Liver (tissue), 9 donors: ENCODE results near the gene NHERF1. TPM values are rescaled to one million over a fixed set of nuclear protein-coding genes. Genes with fewer than 3 reads are reported as not detected.
A peak's percentile ranks its signal among the peaks of the same experiment; 100 is the strongest.

Experiments
- DNase-seq: peaks from one replicate; pipeline ENCODE4 v3.0.0-alpha.2; 2017; ENCODE audit warnings: low spot score
- H3K27ac ChIP-seq, 2 donors: one replicate each; pipeline ENCODE4 v1.7.0; 2013; ENCODE audit warnings: inconsistent platforms in 2 of 2, low read length in 2 of 2, control low read depth in 1 of 2, low read depth in 1 of 2, mild to moderate bottlenecking in 1 of 2
- H3K27me3 ChIP-seq, 4 donors: one replicate each; pipeline versions ENCODE4 v1.6.1 to v1.7.0; 2013; ENCODE audit warnings: low read length in 3 of 4, inconsistent platforms in 1 of 4, mild to moderate bottlenecking in 1 of 4, moderate library complexity in 1 of 4; ENCODE audit not compliant: control insufficient read depth in 4 of 4, insufficient read depth in 4 of 4
- H3K36me3 ChIP-seq, 4 donors: one replicate each; pipeline versions ENCODE4 v1.6.1 to v1.7.0; 2013; ENCODE audit warnings: low read length in 3 of 4, mild to moderate bottlenecking in 3 of 4, low read depth in 1 of 4, moderate library complexity in 1 of 4; ENCODE audit not compliant: control insufficient read depth in 4 of 4, insufficient read depth in 3 of 4
- H3K4me1 ChIP-seq, 4 donors: one replicate each; pipeline versions ENCODE4 v1.6.1 to v1.7.0; 2013; ENCODE audit warnings: low read length in 3 of 4, mild to moderate bottlenecking in 3 of 4, moderate library complexity in 1 of 4; ENCODE audit not compliant: control insufficient read depth in 4 of 4, insufficient read depth in 4 of 4
- H3K4me3 ChIP-seq, 3 donors: one replicate each; pipeline versions ENCODE4 v1.6.1 to v1.7.0; 2013; ENCODE audit warnings: low read length in 3 of 3, control low read depth in 1 of 3, low read depth in 1 of 3, mild to moderate bottlenecking in 1 of 3
- H3K9ac ChIP-seq, 2 donors: one replicate each; pipeline ENCODE4 v1.7.0; 2013; ENCODE audit warnings: low read length in 2 of 2, mild to moderate bottlenecking in 2 of 2, moderate library complexity in 2 of 2, control low read depth in 1 of 2, low read depth in 1 of 2
- H3K9me3 ChIP-seq, 4 donors: one replicate each; pipeline versions ENCODE4 v1.6.1 to v1.7.0; 2013; ENCODE audit warnings: low read length in 3 of 4; ENCODE audit not compliant: control insufficient read depth in 4 of 4
- EGR1 ChIP-seq, 2 donors: IDR thresholded peaks; 2 replicates each; pipeline ENCODE4 v1.6.1; 2016 to 2018; ENCODE audit warnings: antibody characterized with exemption in 2 of 2, low read depth in 2 of 2
- FOXA2 ChIP-seq: IDR thresholded peaks from 2 replicates; pipeline ENCODE4 v1.6.1; 2016; ENCODE audit warnings: antibody characterized with exemption
- GABPA ChIP-seq, 2 donors: IDR thresholded peaks in 1 of 2; conservative IDR thresholded peaks in 1 of 2; 2 replicates each; pipeline ENCODE4 v1.6.1; 2016; ENCODE audit warnings: antibody characterized with exemption in 2 of 2, mild to moderate bottlenecking in 1 of 2, moderate library complexity in 1 of 2
- HNF4G ChIP-seq: IDR thresholded peaks from 2 replicates; pipeline ENCODE4 v1.6.1; 2016; ENCODE audit warnings: antibody characterized with exemption
- RAD21 ChIP-seq, 2 donors: IDR thresholded peaks; 2 replicates each; pipeline ENCODE4 v1.6.1; 2016; ENCODE audit warnings: antibody characterized with exemption in 2 of 2, mild to moderate bottlenecking in 2 of 2
- RXRA ChIP-seq, 2 donors: IDR thresholded peaks; 2 replicates each; pipeline ENCODE4 v1.6.1; 2017 to 2018; ENCODE audit warnings: antibody characterized with exemption in 2 of 2, mild to moderate bottlenecking in 1 of 2
- SP1 ChIP-seq: IDR thresholded peaks from 2 replicates; pipeline ENCODE4 v1.6.1; 2018; ENCODE audit warnings: antibody characterized with exemption, mild to moderate bottlenecking
- TAF1 ChIP-seq: conservative IDR thresholded peaks from 2 replicates; pipeline ENCODE4 v1.6.1; 2016; ENCODE audit warnings: antibody characterized with exemption, mild to moderate bottlenecking
- YY1 ChIP-seq: IDR thresholded peaks from 2 replicates; pipeline ENCODE4 v1.6.1; 2016; ENCODE audit warnings: antibody characterized with exemption, mild to moderate bottlenecking
- WGBS: extraction: QIAGEN DNeasy Blood & Tissue Kit; methylation state at CpG from one replicate; pipeline ENCODE4 v1.1.7; 2013; 5-methylcytosine and 5-hydroxymethylcytosine counted together
- polyA plus RNA-seq, 2 donors: library from polyadenylated mRNA; stranded (reverse) in 1 of 2; unstranded in 1 of 2; fragments of 200-250 nt in 1 of 2; fragments of >200 nt in 1 of 2; fragmentation: Nextera tagmentation in 1 of 2; extraction: Ambion mirVana in 1 of 2; gene quantifications; one replicate each; pipeline versions ENCODE4 v1.2.1 to v1.2.3, GENCODE V29; 2013 to 2015
- total RNA-seq, 2 donors: library from RNA; depleted of rRNA; stranded (reverse); fragments of >200 nt; gene quantifications; one replicate each; pipeline ENCODE4 v1.2.3, GENCODE V29; 2014
- TF ChIP-seq, protein P1 (sequence below): fragments of 150-350 bp; IDR thresholded peaks from 2 replicates; pipeline ENCODE4 v1.5.1; 2017; ENCODE audit warnings: improper control_type of control experiment, low read depth, low read length; ENCODE audit not compliant: missing input control
- TF ChIP-seq, protein P2 (sequence below): IDR thresholded peaks from 2 replicates; pipeline ENCODE4 v1.6.1; 2016; ENCODE audit warnings: antibody characterized with exemption, mild to moderate bottlenecking
- donor health status: healthy.
- donor health status: healthy.
- donor health status: healthy.
- donor health status: healthy.
- donor health status: healthy.

The NHERF1 gene
- total and polyA plus RNA-seq, 4 donors = 38.1 to 160 (median 94.7) TPM

DNA sequence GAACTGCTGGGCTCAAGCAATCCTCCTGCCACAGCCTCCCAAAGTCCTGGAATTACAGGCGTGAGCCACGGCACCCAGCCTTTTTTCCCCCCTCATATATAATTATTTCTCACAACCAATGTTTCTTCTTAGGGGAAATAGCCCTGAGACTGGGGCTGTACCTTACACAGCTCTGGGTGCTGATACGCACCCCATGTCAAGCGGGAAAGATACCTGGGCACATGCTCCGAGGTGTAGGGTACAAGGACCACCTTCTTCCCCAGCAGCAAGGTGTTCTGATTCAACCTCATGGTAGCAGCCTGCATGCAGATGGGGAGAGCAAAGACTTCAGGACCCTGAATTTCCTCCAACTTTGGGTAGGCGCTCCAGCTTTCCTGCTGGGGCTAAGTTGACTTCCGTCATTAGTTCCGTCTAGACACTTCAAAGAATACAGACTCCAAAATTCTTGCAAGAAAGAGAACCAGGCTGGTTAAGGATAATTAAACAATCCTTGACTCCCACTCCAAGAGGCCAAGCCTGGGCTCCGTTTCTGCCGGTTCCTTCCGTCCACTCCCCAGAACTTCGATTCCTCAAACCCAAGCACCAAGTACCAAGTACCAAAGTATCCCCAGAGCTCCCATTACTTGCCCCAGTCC, 27.1 kb downstream of the NHERF1 start:
- Histone ChIP-seq H3K27ac (peak overlapping the region; percentile 70 to 72), H3K36me3 (peaks cover 2 to 19% (median 12%) of the 10 kb centered on the region in 4 donors), H3K4me3 (peak overlapping the region; percentile 84 to 96 (median 91)), H3K4me1 (peaks cover 2 to 56% (median 30%) of the 10 kb centered on the region in 4 donors), H3K9me3 (no peaks in the 10 kb centered on the region), H3K9ac (peak overlapping the region; percentile 61 to 82), H3K27me3 (no peaks in the 10 kb centered on the region)
- 41% methylated on average over 12 of the region's 12 CpGs for WGBS
- TF ChIP-seq RXRA (IDR thresholded peaks at IDR 0.05) (no peak), RAD21 (IDR thresholded peaks at IDR 0.05) (no peak), FOXA2 (no peak), TAF1 (no peak)
- TF ChIP-seq, protein P1, sequence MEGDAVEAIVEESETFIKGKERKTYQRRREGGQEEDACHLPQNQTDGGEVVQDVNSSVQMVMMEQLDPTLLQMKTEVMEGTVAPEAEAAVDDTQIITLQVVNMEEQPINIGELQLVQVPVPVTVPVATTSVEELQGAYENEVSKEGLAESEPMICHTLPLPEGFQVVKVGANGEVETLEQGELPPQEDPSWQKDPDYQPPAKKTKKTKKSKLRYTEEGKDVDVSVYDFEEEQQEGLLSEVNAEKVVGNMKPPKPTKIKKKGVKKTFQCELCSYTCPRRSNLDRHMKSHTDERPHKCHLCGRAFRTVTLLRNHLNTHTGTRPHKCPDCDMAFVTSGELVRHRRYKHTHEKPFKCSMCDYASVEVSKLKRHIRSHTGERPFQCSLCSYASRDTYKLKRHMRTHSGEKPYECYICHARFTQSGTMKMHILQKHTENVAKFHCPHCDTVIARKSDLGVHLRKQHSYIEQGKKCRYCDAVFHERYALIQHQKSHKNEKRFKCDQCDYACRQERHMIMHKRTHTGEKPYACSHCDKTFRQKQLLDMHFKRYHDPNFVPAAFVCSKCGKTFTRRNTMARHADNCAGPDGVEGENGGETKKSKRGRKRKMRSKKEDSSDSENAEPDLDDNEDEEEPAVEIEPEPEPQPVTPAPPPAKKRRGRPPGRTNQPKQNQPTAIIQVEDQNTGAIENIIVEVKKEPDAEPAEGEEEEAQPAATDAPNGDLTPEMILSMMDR = no peak
- TF ChIP-seq, protein P2, sequence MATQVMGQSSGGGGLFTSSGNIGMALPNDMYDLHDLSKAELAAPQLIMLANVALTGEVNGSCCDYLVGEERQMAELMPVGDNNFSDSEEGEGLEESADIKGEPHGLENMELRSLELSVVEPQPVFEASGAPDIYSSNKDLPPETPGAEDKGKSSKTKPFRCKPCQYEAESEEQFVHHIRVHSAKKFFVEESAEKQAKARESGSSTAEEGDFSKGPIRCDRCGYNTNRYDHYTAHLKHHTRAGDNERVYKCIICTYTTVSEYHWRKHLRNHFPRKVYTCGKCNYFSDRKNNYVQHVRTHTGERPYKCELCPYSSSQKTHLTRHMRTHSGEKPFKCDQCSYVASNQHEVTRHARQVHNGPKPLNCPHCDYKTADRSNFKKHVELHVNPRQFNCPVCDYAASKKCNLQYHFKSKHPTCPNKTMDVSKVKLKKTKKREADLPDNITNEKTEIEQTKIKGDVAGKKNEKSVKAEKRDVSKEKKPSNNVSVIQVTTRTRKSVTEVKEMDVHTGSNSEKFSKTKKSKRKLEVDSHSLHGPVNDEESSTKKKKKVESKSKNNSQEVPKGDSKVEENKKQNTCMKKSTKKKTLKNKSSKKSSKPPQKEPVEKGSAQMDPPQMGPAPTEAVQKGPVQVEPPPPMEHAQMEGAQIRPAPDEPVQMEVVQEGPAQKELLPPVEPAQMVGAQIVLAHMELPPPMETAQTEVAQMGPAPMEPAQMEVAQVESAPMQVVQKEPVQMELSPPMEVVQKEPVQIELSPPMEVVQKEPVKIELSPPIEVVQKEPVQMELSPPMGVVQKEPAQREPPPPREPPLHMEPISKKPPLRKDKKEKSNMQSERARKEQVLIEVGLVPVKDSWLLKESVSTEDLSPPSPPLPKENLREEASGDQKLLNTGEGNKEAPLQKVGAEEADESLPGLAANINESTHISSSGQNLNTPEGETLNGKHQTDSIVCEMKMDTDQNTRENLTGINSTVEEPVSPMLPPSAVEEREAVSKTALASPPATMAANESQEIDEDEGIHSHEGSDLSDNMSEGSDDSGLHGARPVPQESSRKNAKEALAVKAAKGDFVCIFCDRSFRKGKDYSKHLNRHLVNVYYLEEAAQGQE = no peak
- DNase-seq = no peak

DNA sequence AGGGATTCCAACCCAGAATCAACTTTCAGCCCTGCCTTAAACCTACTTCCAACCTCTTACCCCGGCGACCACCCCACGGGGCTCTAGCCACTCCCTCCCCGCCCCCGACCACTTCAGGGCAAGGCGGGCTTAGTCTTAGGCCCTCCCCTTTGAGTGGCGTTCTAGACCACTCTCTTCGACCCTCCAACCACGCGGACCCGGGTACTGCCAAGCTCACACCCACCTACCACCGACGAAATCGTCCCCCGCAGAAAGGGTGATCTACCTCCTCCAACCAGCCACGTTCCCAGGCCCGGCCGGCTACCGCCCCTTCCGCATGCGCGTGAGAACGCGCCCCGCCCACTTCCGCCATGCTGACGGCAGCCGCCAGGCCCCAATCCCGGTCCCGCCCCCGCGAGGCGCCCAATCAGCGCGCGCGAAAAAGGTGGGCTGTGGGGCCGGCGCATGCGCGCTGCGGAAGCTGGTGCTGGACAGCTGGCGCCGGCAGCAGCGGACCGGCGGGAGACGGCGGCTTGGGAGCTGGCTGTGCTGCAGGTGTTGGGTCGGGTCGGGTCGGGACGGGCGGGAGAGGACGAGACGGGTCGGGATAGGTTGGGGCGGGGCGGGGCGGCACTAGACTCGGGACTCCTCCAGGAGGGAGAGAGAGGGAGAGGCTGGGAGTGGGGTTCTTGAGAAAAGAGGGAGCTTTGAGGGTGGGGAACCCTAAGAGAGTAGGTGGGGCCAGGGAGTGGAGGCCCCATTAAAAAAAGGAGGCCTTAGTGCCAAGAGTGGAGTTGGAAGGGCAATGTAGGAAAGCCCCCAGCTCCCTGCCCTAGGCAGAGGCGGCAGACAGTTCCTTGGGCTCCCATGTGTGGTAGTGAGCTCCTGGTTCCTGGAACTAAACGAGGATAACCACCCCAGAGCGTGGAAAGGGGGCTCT, 27.9 kb downstream of the NHERF1 start, which contains the start of gene NAT9:
TSS of gene NAT9 (minus strand) at position 302 of the 919 bp plus-strand sequence. CDS start 647 bp downstream, outside the sequence.
- Histone ChIP-seq H3K9ac (peak within 1 kb of the TSS; percentile 61 to 82), H3K4me3 (peak within 1 kb of the TSS; percentile 84 to 96 (median 91)), H3K27ac (peak within 1 kb of the TSS; percentile 70 to 72), H3K9me3 (no peaks in the 10 kb centered on the region), H3K36me3 (peaks cover 2 to 14% (median 8%) of the 10 kb centered on the region in 4 donors), H3K27me3 (no peaks in the 10 kb centered on the region), H3K4me1 (peaks cover 2 to 53% (median 28%) of the 10 kb centered on the region in 4 donors)
- WGBS = under 1% methylated on average over 64 of the region's 64 CpGs
- peak; percentile 99 for DNase-seq
- TF ChIP-seq EGR1 (IDR thresholded peaks at IDR 0.05; ENCODE audit: low read depth in 2 of 2) (peak in 1 of 2 donors; percentile 62), HNF4G (no peak), SP1 (peak; percentile 87), YY1 (peak; percentile 70), GABPA (IDR thresholded peaks at IDR 0.05 in 1 of 2, conservative IDR thresholded peaks at IDR 0.05 in 1 of 2) (peak; percentile 51 to 94), RAD21 (IDR thresholded peaks at IDR 0.05) (no peak)
- TF ChIP-seq, protein P2 = peak; percentile 96
